Chondrocyte (in vitro differentiated cells): ENCODE measurements around the gene KCTD2. TPM values are rescaled to one million over a fixed set of nuclear protein-coding genes. Genes with fewer than 3 reads are reported as not detected.
"Not testable (repeated sequence)": the region's sequence is repeated elsewhere in the genome, so short reads cannot be mapped to it uniquely, and the experiment has no call there.

Experiments
- DNase-seq: peaks from one replicate; pipeline ENCODE4 v3.0.0; 2021; ENCODE audit warnings: mixed read lengths, low spot score
- H3K27ac Mint-ChIP-seq: one replicate; pipeline ENCODE4 v1.8.0; 2021; ENCODE audit warnings: mild to moderate bottlenecking, moderate library complexity, mixed read lengths; ENCODE audit not compliant: unreplicated experiment
- H3K27me3 Mint-ChIP-seq: 2 replicates; pipeline ENCODE4 v1.8.0; 2021; ENCODE audit warnings: low read depth, mixed read lengths
- H3K36me3 Mint-ChIP-seq: 2 replicates; pipeline ENCODE4 v1.8.0; 2021; ENCODE audit warnings: low read depth, mixed read lengths
- H3K4me1 Mint-ChIP-seq: 2 replicates; pipeline ENCODE4 v1.8.0; 2021; ENCODE audit warnings: low read depth, mild to moderate bottlenecking, mixed read lengths
- H3K4me3 Mint-ChIP-seq: one replicate; pipeline ENCODE4 v1.8.0; 2021; ENCODE audit warnings: mild to moderate bottlenecking, moderate library complexity, mixed read lengths; ENCODE audit not compliant: unreplicated experiment
- H3K9me3 Mint-ChIP-seq: 2 replicates; pipeline ENCODE4 v1.8.0; 2021; ENCODE audit warnings: low read depth, mixed read lengths
- CTCF ChIP-seq: fragments of 200-600 bp; sonication (generic); IDR thresholded peaks from 2 replicates; pipeline ENCODE4 v1.5.0; 2021; ENCODE audit warnings: antibody characterized with exemption, mild to moderate bottlenecking, moderate library complexity
- total RNA-seq: library from RNA; stranded (reverse); gene quantifications from 3 replicates; pipeline ENCODE4 v1.2.1, GENCODE V29; 2021

Gene KCTD2
- total RNA-seq, 1 donor from 2014 or later, result 17.1 TPM

- Mint-ChIP-seq H3K4me1 (peaks cover 30% of the 10 kb centered on the region), H3K27ac (peak overlapping the region; percentile 99), H3K9me3 (peaks cover 13% of the 10 kb centered on the region), H3K36me3 (peaks cover 8% of the 10 kb centered on the region), H3K27me3 (no peaks in the 10 kb centered on the region), H3K4me3 (peak overlapping the region; percentile 96)
- no peak for TF ChIP-seq CTCF
- peak; percentile 96 for DNase-seq
Observed at GRCh38 chr17:75033346-75034235, 13.4 kb upstream of the KCTD2 start.

- H3K4me1 Mint-ChIP-seq, result peaks cover 30% of the 10 kb centered on the region
- H3K27me3 Mint-ChIP-seq, result no peaks in the 10 kb centered on the region
- peak overlapping the region; percentile 99 for H3K27ac Mint-ChIP-seq
- H3K36me3 Mint-ChIP-seq, result peaks cover 11% of the 10 kb centered on the region
- no peak for DNase-seq
- H3K4me3 Mint-ChIP-seq, result peak overlapping the region; percentile 96
- TF ChIP-seq CTCF, result peak; percentile 67
- H3K9me3 Mint-ChIP-seq, result peaks cover 13% of the 10 kb centered on the region
Observed at GRCh38 chr17:75034236-75034908, 12.7 kb upstream of the KCTD2 start.

- TF ChIP-seq CTCF, result no peak
- Mint-ChIP-seq H3K27me3 (no peaks in the 10 kb centered on the region), H3K27ac (peak overlapping the region; percentile 65), H3K4me3 (no peak overlapping the region), H3K4me1 (peaks cover 30% of the 10 kb centered on the region), H3K36me3 (peaks cover 10% of the 10 kb centered on the region), H3K9me3 (no peaks in the 10 kb centered on the region)
- no peak for DNase-seq
Observed at GRCh38 chr17:75036643-75037268, 10.3 kb upstream of the KCTD2 start.

GRCh38 chr17:75039238-75039637, 7.8 kb upstream of the KCTD2 start:
- no peaks in the 10 kb centered on the region for H3K9me3 Mint-ChIP-seq
- no peak for TF ChIP-seq CTCF

GRCh38 chr17:75041656-75042280, 5.3 kb upstream of the KCTD2 start:
- DNase-seq, result no peak
- Mint-ChIP-seq H3K9me3 (no peaks in the 10 kb centered on the region), H3K4me1 (peaks cover 16% of the 10 kb centered on the region), H3K36me3 (peaks cover 11% of the 10 kb centered on the region), H3K27me3 (no peaks in the 10 kb centered on the region), H3K27ac (no peak overlapping the region), H3K4me3 (no peak overlapping the region)
- no peak for TF ChIP-seq CTCF

More at GRCh38 chr17:75039238-75039637, 7.8 kb upstream of the KCTD2 start:
- H3K27me3 Mint-ChIP-seq, result no peaks in the 10 kb centered on the region
- no peak overlapping the region for H3K27ac Mint-ChIP-seq
- no peak overlapping the region for H3K4me3 Mint-ChIP-seq
- no peak for DNase-seq
- H3K36me3 Mint-ChIP-seq, result peaks cover 12% of the 10 kb centered on the region
- peaks cover 10% of the 10 kb centered on the region for H3K4me1 Mint-ChIP-seq

- DNase-seq, H3K36me3 Mint-ChIP-seq, H3K4me3 Mint-ChIP-seq, H3K9me3 Mint-ChIP-seq, H3K27me3 Mint-ChIP-seq, H3K27ac Mint-ChIP-seq: not testable (repeated sequence)
- H3K4me1 Mint-ChIP-seq, result peaks cover 28% of the 10 kb centered on the region
Observed at GRCh38 chr17:75043789-75044188, 3.2 kb upstream of the KCTD2 start.
